ENCODE results near the gene TEX14.

- TF ChIP-seq, protein P1, sequence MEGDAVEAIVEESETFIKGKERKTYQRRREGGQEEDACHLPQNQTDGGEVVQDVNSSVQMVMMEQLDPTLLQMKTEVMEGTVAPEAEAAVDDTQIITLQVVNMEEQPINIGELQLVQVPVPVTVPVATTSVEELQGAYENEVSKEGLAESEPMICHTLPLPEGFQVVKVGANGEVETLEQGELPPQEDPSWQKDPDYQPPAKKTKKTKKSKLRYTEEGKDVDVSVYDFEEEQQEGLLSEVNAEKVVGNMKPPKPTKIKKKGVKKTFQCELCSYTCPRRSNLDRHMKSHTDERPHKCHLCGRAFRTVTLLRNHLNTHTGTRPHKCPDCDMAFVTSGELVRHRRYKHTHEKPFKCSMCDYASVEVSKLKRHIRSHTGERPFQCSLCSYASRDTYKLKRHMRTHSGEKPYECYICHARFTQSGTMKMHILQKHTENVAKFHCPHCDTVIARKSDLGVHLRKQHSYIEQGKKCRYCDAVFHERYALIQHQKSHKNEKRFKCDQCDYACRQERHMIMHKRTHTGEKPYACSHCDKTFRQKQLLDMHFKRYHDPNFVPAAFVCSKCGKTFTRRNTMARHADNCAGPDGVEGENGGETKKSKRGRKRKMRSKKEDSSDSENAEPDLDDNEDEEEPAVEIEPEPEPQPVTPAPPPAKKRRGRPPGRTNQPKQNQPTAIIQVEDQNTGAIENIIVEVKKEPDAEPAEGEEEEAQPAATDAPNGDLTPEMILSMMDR (IDR thresholded peaks at IDR 0.05): no peak
- no peak for TF ChIP-seq POLR2AphosphoS5 (IDR thresholded peaks at IDR 0.05)
- TF ChIP-seq POLR2A (IDR thresholded peaks at IDR 0.05): no peak
Observed at GRCh38 chr17:58560511-58560910, 131.3 kb downstream of the TEX14 start.
